NT2/D1 (cell line): ENCODE results near the gene HMX1.

ENCODE experiments used
- SUZ12 ChIP-seq: IDR thresholded peaks from 2 replicates; pipeline ENCODE4 v1.6.1; 2011; ENCODE audit not compliant: insufficient read length, insufficient read depth; ENCODE audit errors: extremely low read depth
- YY1 ChIP-seq: IDR thresholded peaks from 2 replicates; pipeline ENCODE4 v1.6.1; 2011; ENCODE audit not compliant: insufficient read length, insufficient read depth
- ZNF274 ChIP-seq: IDR thresholded peaks from 2 replicates; pipeline ENCODE4 v1.6.1; 2011; ENCODE audit warnings: mild to moderate bottlenecking, low read depth, low read length

- TF ChIP-seq SUZ12 (no peak), ZNF274 (no peak), YY1 (no peak)
These were observed 41.6 kb downstream of the HMX1 start for GRCh38 chr4:8830056-8830455.
